VCaP (cell line): ENCODE results near the gene ATOH1.

Source experiments
- H3K27ac ChIP-seq: fragments of 450-650 bp; 2 replicates; pipeline ENCODE4 v1.5.1; 2017
- CTCF ChIP-seq: fragments of 450-650 bp; conservative IDR thresholded peaks from 2 replicates; pipeline ENCODE4 v1.5.1; 2017; ENCODE audit warnings: mild to moderate bottlenecking, moderate library complexity

The ATOH1 gene

GRCh38 chr4:93828332-93828994 is at the start of gene ATOH1:
TSS of gene ATOH1 (plus strand) at chr4:93828753. CDS start at chr4:93828927, 174 bp downstream.
- TF ChIP-seq CTCF = no peak
- peak within 1 kb of the TSS; percentile 37; the same call in 1 of the 2 replicates for H3K27ac ChIP-seq

GRCh38 chr4:93779228-93779627 is 49.3 kb upstream of the ATOH1 start:
- H3K27ac ChIP-seq = no peak overlapping the region
- no peak for TF ChIP-seq CTCF

GRCh38 chr4:93780080-93780479 is 48.5 kb upstream of the ATOH1 start:
- TF ChIP-seq CTCF = no peak
- H3K27ac ChIP-seq = no peak overlapping the region

GRCh38 chr4:93781198-93781597 is 47.4 kb upstream of the ATOH1 start:
- no peak overlapping the region for H3K27ac ChIP-seq
- no peak for TF ChIP-seq CTCF

- H3K27ac ChIP-seq = no peak overlapping the region
- no peak for TF ChIP-seq CTCF
Measured at GRCh38 chr4:93786149-93786548, 42.4 kb upstream of the ATOH1 start.

GRCh38 chr4:93788712-93789111 is 39.8 kb upstream of the ATOH1 start:
- no peak overlapping the region for H3K27ac ChIP-seq
- peak; percentile 76 for TF ChIP-seq CTCF

GRCh38 chr4:93791570-93792195 is 36.9 kb upstream of the ATOH1 start:
- TF ChIP-seq CTCF = peak; percentile 90
- H3K27ac ChIP-seq = no peak overlapping the region
